Endometrial microvascular endothelial cells (primary cell): ENCODE measurements around the gene CALHM4. TPM values are rescaled to one million over a fixed set of nuclear protein-coding genes. Genes with fewer than 3 reads are reported as not detected.

ENCODE experiments used
- in situ Hi-C: cut with HindIII; loops from 2 replicates; pipeline ENCODE4 v1.10.0; 2017; ENCODE audit warnings: low sequenced_read_pairs, low pct_unique_long_range_greater_than_20kb; ENCODE audit errors: inconsistent ontology term
- total RNA-seq: library from RNA; depleted of rRNA; stranded (reverse); fragments of >200 nt; gene quantifications from one replicate; pipeline ENCODE4 v1.2.3, GENCODE V29; 2015; ENCODE audit errors: inconsistent ontology term

The CALHM4 gene, protein sequence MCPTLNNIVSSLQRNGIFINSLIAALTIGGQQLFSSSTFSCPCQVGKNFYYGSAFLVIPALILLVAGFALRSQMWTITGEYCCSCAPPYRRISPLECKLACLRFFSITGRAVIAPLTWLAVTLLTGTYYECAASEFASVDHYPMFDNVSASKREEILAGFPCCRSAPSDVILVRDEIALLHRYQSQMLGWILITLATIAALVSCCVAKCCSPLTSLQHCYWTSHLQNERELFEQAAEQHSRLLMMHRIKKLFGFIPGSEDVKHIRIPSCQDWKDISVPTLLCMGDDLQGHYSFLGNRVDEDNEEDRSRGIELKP
- not detected for total RNA-seq

DNA sequence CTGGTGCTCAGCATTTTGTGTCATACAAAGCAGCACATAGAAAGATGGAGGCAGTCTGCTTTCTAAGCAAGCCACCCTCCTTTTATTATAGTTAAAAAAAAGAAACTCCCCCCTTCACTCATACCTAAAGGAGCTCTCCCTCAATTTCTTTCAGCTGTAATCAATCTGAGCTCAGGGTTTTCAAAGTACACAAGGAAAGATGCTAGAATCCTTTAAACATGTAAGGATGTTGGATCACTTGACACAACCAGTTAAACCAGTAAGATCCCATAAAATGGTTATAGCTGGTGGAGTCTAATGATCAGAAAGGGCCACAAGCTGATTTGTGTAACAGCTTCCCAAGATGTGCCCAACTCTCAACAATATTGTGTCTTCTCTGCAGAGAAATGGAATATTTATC, at the start of gene CALHM4:
Gene CALHM4, plus strand, starts transcription at position 301 of the 400 bp plus-strand sequence. Its CDS starts 43 bp downstream, at position 344.
- in situ Hi-C loops: no loop called here

DNA sequence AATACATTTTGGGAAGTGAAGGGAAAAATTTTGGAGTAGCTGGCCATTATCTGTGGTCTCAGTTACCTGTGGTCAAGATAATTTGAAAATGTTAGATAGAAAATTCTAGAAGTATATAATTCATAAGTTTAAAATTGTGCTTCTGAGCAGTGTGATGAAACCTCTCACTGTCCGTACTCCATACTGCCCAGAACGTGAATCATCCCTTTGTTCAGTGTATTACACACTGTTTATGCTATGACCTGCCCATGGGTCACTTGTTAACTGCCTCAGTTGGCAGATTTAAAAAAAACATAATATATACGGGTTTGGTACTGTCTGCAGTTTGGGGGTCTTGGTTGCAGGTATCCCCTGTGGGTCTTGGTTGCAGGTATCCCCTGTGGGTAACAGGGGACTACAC, 46.2 kb upstream of the CALHM4 start:
- in situ Hi-C loops: no loop called here

DNA sequence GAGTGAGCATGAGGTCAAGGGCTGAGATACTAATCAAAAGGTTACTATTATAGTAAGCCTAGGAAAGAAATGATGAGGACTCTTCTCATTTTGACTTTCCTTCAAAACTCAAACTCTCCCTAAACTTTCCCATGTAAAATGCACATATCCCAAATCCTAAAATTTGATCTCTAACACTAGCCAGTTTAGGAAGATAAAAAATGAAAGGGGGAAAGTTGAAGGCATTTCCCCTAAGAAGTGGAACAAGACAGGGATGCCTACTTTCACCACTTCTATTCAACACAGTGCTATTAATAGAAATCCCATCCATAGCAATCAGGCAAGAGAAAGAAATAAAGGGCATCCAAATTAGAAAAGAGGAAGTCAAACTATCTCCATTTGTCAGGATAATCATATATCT, 45.0 kb upstream of the CALHM4 start:
- in situ Hi-C loops: no loop called here

DNA sequence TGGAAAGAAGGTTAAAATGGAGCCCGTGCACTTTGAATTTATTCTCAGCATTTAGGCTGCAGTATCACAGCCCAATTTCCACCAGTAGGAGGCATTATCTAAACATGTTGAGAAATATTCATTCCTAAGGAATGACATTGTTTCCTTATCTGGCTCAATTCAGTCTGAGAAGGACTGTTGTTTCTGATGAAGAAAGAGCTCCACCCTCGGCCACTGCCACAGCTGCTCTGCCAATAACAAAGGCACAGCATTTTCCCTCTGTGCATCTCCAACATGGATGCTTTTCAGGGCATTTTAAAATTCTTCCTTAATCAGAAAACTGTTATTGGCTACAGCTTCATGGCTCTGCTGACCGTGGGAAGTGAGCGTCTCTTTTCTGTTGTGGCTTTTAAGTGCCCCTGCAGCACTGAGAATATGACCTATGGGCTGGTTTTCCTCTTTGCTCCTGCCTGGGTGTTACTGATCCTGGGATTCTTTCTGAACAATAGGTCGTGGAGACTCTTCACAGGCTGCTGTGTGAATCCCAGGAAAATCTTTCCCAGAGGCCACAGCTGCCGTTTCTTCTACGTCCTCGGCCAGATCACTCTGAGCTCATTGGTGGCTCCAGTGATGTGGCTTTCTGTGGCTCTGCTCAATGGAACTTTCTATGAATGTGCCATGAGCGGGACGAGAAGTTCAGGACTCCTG, 42.0 kb upstream of the CALHM4 start, which contains the start of gene CALHM5:
Gene CALHM5, plus strand, starts transcription at position 216 of the 687 bp plus-strand sequence. Its CDS starts 58 bp downstream, at position 274.
- in situ Hi-C loops: no loop called here

DNA sequence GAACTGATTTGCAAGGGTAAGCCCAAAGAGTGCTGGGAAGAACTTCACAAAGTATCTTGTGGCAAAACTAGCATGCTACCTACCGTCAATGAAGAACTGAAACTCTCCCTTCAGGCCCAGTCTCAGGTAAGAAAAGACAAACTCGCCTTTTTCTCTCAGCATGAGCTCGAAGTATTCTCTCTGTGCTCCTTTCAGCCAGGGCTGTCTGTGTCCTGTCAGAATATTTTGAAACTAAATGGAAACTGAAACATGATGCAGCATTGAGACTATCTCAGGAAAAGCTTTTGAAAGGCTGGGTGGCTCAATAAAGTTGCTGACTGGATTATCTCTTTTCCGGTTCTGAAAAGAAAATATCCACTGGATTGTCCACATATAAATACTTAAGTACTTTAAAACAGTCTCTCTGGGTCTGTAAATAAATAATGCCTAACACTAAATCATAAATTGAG, 41.4 kb upstream of the CALHM4 start:
- in situ Hi-C loops: no loop called here

DNA sequence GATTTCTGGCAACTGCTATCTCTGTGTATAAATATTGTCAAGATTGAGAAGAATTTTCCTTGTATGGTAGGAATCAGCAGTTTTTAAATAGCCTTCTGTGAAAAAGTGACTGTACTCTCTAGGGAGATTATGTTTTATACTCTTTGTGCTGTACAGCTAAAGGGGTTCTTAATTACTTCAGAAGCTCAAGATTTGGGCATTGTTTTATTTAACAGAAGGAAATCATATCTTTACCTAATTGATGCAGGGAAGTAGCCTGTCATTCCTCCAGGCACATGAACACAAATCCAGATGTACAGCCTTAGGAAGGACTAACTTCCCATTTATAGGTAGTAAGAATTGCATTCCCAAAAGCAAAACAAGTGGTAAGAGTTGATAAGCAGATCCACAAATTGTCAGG, 40.8 kb upstream of the CALHM4 start:
- in situ Hi-C loops: no loop called here

DNA sequence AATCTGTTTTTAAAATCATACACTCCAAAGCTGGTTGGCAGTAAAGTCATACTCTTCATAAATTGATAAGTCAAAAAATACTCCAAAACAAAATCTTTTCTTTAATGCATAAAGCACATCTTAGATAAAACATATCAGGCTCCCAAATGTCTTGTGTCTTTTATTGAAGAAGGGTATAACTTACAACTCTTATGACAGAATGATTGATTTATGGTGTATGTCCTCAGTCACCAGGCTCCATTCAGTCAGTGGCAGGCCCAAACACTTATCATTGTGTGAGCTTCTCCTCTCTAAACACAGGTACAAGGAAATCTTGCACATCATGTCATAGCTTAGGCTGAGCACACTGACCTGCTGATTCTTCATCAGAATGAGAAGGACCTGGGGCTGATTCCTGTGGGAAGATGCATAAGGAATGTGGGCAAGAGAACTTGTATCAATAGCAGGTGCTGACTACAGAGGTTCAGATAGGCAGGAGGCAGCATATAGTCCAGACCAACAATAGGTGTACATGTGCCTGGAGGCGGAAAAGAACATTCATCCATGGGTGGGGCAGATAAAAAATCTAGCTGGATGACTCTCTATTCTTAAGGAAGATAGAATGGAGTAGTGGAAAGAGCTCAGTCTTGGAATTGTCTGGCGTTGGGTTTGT, 40.2 kb upstream of the CALHM4 start:
- in situ Hi-C loops: no loop called here

DNA sequence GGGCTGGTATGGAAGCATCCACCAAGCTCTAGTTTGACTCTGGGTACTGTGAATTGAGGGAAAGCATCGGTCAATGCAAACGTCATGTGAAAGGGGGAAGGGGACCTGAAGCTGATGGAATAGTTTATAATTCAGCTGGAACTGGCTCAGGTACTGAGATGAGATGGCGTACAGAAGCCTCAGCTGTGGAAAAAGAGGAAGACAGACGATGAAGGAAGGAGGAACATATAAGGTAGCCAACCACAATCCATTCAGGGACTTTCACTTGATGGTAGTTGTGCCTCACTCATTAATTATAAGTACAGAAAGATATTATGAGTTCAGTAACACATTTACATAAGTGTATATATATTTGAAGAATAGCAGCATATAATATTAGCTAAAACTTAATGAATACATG, 39.4 kb upstream of the CALHM4 start:
- in situ Hi-C loops: no loop called here

DNA sequence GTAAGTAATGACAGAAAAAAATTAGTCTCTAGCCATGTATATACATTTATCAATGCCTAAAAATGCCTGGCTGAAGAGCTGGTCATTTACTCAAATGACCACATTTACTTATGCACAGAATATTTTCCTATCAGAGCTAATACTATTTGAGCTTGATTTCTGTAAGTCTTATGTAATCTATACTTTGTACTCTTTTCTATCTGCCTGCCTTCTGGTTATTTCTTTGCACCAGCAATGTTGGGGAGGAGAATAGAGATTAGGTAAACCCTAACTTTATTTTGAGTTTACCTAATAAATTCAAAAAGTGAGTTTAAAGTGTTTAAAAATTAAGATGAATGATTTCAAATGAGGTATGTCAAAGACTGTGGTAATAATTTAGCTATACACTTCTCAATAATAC, 38.4 kb upstream of the CALHM4 start:
- in situ Hi-C loops: no loop called here

DNA sequence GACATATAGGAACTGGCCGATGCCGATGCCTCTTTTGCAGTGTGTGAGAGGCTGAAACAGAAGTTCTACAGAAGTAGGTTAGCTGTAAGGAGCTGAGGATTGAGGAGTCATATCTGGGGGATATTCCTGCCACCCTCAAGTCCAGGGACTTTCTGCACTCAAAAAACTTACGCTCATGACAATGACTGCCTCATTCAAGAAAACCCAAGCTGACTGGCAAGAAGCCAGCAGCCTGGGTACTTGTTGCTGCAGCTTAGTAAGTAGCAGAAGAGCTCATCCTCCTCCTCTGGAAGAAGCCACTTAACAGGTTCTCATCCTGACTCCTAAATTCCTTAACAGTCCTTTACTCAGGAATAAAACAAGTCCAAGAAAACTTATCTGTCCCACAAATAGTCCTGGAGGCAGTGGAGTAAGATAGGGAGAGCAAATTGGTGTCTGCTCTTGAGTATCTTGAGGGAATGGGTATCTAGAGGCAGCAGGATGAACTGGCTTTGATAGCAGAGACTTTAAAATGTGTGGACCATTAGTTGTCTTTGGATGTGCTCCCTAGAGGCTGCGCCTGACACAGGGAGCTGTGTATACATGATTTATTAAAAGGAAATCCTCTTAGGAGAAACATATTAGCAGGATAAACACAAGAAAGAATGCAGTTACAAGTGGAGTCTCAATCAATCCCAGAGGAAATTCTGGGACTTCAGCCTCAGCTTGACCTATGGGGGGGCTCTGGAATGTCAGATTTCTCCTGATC, 34.8 kb upstream of the CALHM4 start:
- in situ Hi-C loops: no loop called here

DNA sequence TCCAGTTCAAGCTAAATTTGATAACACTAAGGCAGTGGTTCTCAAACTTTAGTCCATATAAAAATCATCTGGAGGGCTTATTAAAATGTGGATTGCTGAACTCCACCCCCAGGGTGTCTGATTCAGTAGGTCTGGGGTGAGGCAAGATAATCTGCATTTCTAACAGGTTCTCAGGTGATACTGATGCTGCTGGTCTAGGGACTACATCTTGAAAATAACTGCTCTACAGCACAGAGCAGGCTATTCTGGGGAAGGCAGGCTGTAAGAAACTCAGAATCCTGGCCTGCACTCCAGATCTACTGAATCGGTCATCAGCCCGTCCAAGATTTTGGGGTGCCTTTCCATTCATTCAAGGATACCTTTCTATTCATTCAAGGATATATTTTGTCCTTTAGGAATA, 30.7 kb upstream of the CALHM4 start:
- in situ Hi-C loops: no loop called here

DNA sequence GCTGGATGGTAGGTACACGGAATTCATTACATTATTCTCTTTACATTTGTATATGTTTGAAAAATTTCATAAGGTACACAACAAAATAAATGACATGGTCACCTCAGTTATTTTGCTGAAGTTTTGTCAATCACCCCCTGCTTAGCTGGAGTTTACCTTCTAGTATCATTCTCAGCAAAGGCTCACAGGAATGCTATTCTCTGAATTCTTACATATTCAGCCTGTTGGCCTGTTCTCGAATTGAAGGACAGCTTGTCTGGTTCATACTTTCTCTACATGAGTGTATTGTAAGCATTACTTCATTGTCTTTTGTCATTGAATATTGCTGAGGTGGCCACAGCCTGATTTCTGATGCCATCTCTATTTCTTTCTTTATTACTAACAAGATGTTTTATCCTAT, 29.3 kb upstream of the CALHM4 start:
- in situ Hi-C loops: no loop called here

DNA sequence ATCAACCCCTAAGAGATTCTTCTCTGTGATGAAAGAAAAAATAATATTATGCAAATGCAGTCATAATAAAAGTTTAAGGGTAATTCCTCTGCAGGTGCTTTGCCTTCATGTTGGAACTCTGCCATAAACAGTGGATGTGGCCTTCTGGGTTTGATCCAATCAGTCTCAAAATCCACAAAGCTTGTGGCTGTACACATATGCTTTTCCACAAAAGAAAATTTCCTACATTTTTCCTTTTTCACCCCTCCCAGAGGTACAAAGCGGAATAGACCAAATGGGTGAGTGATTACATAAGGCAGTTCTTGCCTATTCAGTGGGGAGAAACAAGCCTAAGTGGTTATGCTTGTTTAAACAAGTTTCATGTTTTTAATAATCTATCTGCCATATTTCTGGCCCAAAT, 25.4 kb upstream of the CALHM4 start:
- in situ Hi-C loops: no loop called here

DNA sequence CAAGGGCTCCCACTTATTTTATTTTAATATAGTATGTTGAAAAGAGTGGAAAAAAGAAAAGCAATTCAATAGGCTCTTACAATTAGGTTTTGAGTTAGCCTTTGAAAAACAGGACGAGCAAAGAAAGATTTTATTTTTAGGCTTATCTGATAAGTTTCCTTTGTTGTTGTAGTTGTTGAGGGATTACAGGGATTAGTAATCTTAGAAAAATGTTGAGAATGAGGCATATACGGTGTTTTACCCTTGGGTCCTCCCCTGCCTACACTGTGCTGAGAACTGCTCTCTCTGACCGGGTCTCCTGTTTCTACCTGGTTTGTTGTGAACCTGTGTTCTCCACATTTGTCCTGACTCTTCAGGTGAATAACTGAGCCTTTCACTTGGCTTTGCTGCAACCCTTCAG, 24.8 kb upstream of the CALHM4 start:
- in situ Hi-C loops: no loop called here

DNA sequence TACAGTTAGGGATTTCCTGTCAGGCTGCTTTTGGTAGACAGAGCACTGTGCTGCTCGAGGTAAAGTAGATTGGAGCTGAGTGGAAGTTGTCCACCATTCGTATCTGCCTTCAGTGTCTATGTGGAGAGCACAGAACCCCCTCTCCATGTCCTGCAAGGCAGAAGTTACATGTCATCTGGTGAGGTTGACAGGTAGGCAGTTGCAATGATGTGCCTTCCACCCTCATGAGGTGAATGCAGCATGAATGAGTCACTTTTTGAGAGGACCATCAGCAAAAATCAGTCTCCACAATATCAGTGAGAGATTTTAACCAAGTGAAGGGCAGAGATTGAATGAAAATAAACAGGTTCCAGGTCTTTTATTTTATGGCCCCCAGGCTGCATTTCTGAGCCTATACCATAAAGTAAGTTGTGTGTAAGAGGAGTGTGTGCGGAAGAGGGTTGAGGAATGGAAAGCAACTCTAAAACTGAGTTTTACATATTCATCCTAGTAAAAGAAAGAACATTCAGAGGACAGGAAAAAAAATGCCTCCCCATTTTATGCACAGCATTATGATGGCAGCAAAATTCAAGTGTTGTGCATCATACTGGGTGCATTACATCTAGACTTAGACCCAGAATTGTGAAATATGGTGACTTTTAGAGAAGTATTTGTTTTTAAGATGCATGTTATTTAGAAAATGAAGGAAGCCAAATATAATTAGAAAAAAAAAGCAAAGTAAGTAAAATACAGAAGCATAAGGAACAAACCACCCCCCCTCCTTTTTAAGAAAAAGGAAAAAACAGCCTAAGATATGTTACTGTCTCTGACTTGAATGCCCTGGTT, 23.9 kb upstream of the CALHM4 start:
- in situ Hi-C loops: no loop called here

DNA sequence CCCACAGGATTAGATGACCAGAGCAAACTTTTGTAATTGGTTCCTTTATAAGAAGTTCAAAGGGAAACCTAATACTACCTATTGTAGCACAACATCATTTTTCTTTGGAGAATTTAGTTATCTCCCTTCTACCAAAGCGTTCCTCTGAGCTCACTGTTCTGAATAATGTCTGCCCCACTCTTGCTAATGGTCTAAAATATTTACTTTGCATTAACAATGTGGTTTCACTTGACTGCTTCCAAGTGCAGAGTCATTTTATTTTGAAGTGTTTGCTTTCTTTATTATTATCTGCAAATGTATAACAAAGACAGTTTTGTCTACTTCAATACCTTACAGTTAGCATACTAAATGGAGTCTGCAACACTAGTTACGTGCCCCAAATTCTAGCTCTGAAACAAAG, 23.1 kb upstream of the CALHM4 start:
- in situ Hi-C loops: no loop called here

DNA sequence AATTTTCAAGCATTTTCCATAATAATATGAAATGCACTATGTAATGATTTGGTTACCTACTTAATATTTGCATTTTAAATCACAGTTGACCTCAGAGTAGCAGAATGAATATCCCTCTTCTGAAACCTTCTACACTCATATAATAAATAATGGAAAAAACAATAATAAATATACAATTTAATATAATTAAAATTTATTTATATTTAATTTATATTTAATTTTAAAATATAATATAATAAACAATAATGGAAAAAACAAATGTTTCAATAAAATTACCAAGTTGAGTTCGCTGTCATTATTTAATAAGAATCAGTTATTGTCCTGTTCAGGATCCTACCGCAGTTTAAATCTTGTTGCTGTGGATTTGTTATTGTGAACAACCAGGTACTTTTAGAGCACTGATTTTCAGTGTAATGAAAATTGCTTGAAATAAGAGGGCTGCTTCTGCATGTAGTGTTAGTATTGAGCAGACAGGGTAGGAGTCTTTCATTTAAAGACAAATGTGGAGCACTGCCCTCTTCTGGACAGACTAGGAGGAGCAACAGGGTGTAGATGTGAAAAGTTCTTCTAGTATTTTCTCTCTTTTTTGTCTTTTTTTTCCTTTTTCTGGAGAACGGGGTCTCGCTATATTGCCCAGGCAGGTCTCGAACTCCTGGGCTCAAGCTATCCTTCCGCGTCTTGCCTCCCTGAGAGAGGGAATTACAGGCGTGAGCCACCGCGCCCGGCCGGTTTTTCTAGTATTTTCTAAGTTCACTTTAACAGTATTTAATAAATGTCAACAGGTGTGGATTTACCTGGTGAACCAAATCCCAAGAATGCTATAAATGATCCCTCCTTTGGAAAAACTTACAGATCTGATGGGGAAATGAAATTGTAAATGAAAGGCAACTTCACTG, 21.6 kb upstream of the CALHM4 start:
- in situ Hi-C loops: no loop called here
